Thoracic aorta (tissue), 2 donors: ENCODE data around the gene GDPD5. TPM values are rescaled to one million over a fixed set of nuclear protein-coding genes. Genes with fewer than 3 reads are reported as not detected.

Source experiments
- ATAC-seq: fragments of 150-250 bp; one replicate; pipeline ENCODE4 v1.8.0; 2017; ENCODE audit warnings: low read depth; ENCODE audit not compliant: insufficient number of reproducible peaks, low FRiP score
- DNase-seq: peaks from one replicate; pipeline ENCODE4 v3.0.0-alpha.2; 2020; ENCODE audit warnings: low spot score
- H3K27ac ChIP-seq, 2 donors: fragments of 200-600 bp; sonication (generic); 1 replicate in 1 of 2; 2 replicates in 1 of 2; pipeline ENCODE4 v1.5.1; 2016; ENCODE audit warnings: mild to moderate bottlenecking in 2 of 2, moderate library complexity in 2 of 2
- H3K27me3 ChIP-seq: fragments of 200-600 bp; sonication (generic); replicated peaks from 2 replicates; pipeline ENCODE4 v1.6.0; 2016; ENCODE audit warnings: mild to moderate bottlenecking; ENCODE audit not compliant: insufficient read depth
- H3K36me3 ChIP-seq: fragments of 200-600 bp; sonication (generic); one replicate; pipeline ENCODE4 v1.5.1; 2016
- H3K4me1 ChIP-seq, 2 donors: fragments of 200-600 bp; sonication (generic); 1 replicate in 1 of 2; 2 replicates in 1 of 2; pipeline versions ENCODE4 v1.5.1 to v1.6.0; 2016; ENCODE audit warnings: low read depth in 2 of 2, mild to moderate bottlenecking in 1 of 2; ENCODE audit not compliant: control insufficient read depth in 1 of 2
- H3K4me3 ChIP-seq: fragments of 200-600 bp; sonication (generic); 2 replicates; pipeline ENCODE4 v1.5.1; 2016; ENCODE audit warnings: mild to moderate bottlenecking
- H3K9me3 ChIP-seq: fragments of 200-600 bp; sonication (generic); 2 replicates; pipeline ENCODE4 v1.5.1; 2016
- total RNA-seq, 2 donors: library from RNA; depleted of rRNA; stranded (reverse); fragments of >200 nt; gene quantifications; one replicate each; pipeline versions ENCODE4 v1.1.0 to v1.2.3, GENCODE V29; 2016
- TF ChIP-seq, protein P1 (sequence below): fragments of 200-600 bp; sonication (generic); IDR thresholded peaks from one replicate; pipeline ENCODE4 v1.5.1; 2019; ENCODE audit warnings: antibody characterized with exemption

GDPD5 gene
- total RNA-seq, 2 donors from 2014 or later = 30.8 to 34.9 TPM

- H3K9me3 ChIP-seq = no peaks in the 10 kb centered on the region
- ATAC-seq = peak; percentile 45
- DNase-seq = peak; percentile 52
- peaks cover 50 to 84% of the 10 kb centered on the region in 2 donors for H3K4me1 ChIP-seq
- TF ChIP-seq, protein P1, sequence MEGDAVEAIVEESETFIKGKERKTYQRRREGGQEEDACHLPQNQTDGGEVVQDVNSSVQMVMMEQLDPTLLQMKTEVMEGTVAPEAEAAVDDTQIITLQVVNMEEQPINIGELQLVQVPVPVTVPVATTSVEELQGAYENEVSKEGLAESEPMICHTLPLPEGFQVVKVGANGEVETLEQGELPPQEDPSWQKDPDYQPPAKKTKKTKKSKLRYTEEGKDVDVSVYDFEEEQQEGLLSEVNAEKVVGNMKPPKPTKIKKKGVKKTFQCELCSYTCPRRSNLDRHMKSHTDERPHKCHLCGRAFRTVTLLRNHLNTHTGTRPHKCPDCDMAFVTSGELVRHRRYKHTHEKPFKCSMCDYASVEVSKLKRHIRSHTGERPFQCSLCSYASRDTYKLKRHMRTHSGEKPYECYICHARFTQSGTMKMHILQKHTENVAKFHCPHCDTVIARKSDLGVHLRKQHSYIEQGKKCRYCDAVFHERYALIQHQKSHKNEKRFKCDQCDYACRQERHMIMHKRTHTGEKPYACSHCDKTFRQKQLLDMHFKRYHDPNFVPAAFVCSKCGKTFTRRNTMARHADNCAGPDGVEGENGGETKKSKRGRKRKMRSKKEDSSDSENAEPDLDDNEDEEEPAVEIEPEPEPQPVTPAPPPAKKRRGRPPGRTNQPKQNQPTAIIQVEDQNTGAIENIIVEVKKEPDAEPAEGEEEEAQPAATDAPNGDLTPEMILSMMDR = no peak
- peaks cover 7% of the 10 kb centered on the region for H3K36me3 ChIP-seq
- H3K27ac ChIP-seq = peak within 1 kb of the TSS; percentile 100
- H3K4me3 ChIP-seq = peak within 1 kb of the TSS; percentile 89
- H3K27me3 ChIP-seq = no peaks in the 10 kb centered on the region
Measured at GRCh38 chr11:75562048-75562835, 36.5 kb upstream of the GDPD5 start, which contains the start of gene SERPINH1. Gene SERPINH1 (plus strand): TSS chr11:75562253. CDS start chr11:75566350, 4,097 bp downstream.

DNA sequence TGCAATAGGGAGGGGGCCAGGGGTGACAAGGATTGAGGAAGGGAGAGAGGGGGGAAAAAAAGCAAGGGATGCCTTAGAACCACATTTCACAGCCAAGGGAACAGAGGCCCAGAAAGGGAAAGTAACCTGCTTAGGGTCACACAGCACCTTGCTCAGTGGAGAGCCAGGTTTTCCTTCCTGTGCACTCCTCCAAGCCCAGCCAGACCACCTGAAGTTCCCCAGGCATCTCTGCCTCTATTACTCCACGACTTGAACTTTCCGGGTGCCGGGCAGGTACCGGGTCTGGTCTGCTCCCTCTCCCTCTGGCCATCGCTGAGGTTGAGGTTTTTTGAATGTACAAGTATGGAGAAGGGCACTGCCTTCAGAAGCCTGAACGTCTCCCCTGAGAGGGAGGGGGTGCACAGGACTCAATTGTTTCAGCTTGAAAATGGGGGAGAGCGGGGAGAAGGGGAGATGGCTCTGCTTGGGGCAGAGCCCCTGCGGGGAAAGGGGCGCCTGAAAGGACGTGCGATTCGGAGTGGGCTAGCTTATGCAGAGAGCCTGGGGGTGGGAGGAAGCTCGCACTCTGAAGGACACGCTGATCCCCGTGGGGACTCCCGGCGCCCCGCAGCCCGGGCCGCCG lies 35.8 kb upstream of the GDPD5 start:
- TF ChIP-seq, protein P1 = no peak
- DNase-seq = no peak
- H3K27me3 ChIP-seq = no peaks in the 10 kb centered on the region

GRCh38 chr11:75560644-75561043 lies 34.9 kb upstream of the GDPD5 start:
- Histone ChIP-seq H3K36me3 (no peaks in the 10 kb centered on the region), H3K9me3 (no peaks in the 10 kb centered on the region), H3K27me3 (no peaks in the 10 kb centered on the region), H3K27ac (peak overlapping the region; percentile 100), H3K4me3 (no peak overlapping the region), H3K4me1 (peaks cover 44 to 80% of the 10 kb centered on the region in 2 donors)
- ATAC-seq = no peak
- no peak for DNase-seq
- TF ChIP-seq, protein P1 = no peak

More for the DNA sequence above, 35.8 kb upstream of the GDPD5 start:
- Histone ChIP-seq H3K4me3 (peak overlapping the region; percentile 89), H3K4me1 (peaks cover 47 to 84% of the 10 kb centered on the region in 2 donors), H3K9me3 (no peaks in the 10 kb centered on the region), H3K27ac (peak overlapping the region; percentile 100), H3K36me3 (peaks cover under 1% of the 10 kb centered on the region)
- ATAC-seq = no peak

GRCh38 chr11:75558939-75559843 lies 33.5 kb upstream of the GDPD5 start:
- Histone ChIP-seq H3K4me3 (peak overlapping the region; percentile 51), H3K4me1 (peaks cover 38 to 77% of the 10 kb centered on the region in 2 donors), H3K36me3 (no peaks in the 10 kb centered on the region), H3K27me3 (no peaks in the 10 kb centered on the region), H3K27ac (peak overlapping the region; percentile 100), H3K9me3 (no peaks in the 10 kb centered on the region)
- DNase-seq = no peak
- ATAC-seq = peak; percentile 3
- TF ChIP-seq, protein P1 = no peak
